HG02852 (cell line): ENCODE results near the gene CEP112.
"Not testable (repeated sequence)": the region's sequence is repeated elsewhere in the genome, so short reads cannot be mapped to it uniquely, and the experiment has no call there.

Experiments
- ATAC-seq: cut with Tn5 transposase; IDR thresholded peaks from one replicate; pipeline ENCODE4 v1.9.1; 2021; ENCODE audit warnings: mild to moderate bottlenecking, moderate library complexity; ENCODE audit not compliant: unreplicated experiment

Gene CEP112

GRCh38 chr17:65850486-65850885 is 341.4 kb downstream of the CEP112 start:
- no peak for ATAC-seq

GRCh38 chr17:65848751-65849150 is 343.2 kb downstream of the CEP112 start:
- ATAC-seq = no peak

DNA sequence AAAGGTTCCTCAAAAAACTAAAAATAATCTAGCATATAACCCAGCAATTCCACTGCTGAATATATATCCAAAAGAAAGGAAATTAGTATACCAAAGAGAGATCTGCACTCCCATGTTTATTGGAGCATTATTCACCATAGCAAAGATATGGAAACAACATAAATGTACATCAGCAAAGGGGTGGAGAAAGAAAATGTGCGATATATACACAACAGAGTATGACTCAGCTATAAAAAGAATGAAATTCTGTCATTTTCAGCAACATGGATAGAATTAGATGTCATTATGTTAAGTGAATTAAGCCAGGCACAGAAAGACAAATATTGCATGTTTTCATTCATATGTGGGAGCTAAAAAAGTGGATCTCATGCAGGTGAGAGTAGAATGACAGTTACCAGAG is 350.8 kb downstream of the CEP112 start:
- no peak for ATAC-seq

DNA sequence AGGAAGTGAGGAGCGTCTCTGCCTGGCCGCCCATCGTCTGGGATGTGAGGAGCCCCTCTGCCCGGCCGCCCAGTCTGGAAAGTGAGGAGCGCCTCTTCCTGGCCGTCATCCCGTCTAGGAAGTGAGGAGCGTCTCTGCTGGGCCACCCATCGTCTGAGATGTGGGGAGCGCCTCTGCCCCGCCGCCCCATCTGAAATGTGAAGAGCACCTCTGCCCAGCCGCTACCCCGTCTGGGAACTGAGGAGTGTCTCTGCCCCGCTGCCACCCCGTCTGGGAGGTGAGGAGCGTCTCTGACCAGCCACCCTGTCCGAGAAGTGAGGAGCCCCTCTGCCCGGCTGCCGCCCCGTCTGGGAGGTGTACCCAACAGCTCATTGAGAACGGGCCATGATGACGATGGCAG is 354.7 kb downstream of the CEP112 start:
- not testable (repeated sequence) for ATAC-seq

DNA sequence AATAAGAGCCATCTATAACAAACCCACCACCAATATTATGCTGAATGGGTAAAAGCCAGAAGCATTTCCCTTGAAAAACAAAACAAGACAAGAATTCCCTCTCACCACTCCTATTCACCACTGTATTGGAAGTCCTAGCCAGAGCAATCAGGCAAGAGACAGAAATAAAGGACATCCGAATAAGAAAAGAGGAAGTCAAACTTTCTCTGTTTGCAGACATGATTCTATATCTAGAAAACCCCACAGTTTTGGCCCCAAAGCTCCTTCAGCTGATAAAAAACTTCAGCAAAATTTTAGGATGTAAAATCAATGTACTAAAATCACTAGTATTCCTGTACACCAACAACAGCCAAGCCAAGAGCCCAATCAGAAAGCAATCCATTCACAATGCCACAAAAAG is 358.7 kb downstream of the CEP112 start:
- ATAC-seq = no peak

- ATAC-seq = no peak
Measured at GRCh38 chr17:65830356-65830755, 361.6 kb downstream of the CEP112 start.

- ATAC-seq = not testable (repeated sequence)
Measured at GRCh38 chr17:65826577-65826976, 365.4 kb downstream of the CEP112 start.

- ATAC-seq = no peak
Measured at GRCh38 chr17:65824901-65825300, 367.0 kb downstream of the CEP112 start.

DNA sequence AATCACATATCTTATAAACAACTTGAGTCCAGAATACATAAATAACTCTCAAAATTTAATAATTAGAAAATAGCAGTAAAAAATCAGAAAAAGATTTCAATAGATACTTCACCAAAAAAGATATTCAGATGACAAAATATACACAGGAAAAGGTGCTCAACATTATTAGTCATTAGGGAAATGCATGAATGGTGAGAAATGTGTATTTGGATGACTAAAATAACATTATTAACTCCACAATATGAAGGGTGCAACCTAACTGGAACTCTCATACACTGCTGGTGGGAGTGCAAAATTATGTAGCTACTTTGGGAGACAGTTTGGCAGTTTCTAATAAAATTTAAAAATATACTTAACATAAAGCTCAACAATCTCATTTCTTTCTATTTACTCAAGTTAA is 368.2 kb downstream of the CEP112 start:
- ATAC-seq = no peak

- ATAC-seq = no peak
Measured at GRCh38 chr17:65820811-65821210, 371.1 kb downstream of the CEP112 start.

DNA sequence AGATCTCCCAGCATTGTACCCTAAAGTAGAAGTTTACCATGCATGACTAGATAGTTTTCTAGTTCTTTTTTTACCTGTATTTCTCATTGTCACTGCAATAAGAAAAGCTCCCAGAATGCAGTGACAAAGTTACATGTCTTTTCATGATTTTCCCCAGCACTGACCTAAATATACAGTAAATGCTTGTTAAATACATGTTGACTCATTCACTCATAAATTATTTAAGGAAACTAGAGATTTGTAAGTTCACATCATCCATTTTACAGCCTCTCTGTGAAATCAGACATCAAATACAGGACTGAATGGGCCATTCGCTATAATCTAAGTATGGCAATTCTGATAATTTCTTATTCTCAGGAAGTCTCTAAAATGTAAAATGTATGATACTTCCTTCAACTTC is 371.6 kb downstream of the CEP112 start:
- ATAC-seq = no peak

DNA sequence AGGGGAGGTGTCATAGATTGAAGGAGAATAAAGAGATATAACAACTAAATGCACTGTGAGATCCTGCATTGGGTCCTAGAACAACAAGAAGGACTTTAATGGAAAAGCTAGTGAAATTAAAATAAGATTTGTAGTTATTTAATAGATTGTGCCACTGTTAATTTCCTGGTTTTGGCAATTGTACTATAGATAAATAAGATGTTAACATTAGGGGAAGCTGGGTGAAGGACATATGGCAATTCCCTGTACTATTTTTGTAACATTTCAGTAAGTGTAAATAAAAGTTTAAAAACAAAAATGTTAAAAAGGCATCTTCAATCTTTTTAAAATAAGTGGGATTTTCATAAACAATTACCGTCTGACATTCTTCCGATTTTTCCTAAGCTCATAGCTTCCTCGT is 372.1 kb downstream of the CEP112 start:
- ATAC-seq = no peak

GRCh38 chr17:65817951-65818350 is 374.0 kb downstream of the CEP112 start:
- no peak for ATAC-seq

DNA sequence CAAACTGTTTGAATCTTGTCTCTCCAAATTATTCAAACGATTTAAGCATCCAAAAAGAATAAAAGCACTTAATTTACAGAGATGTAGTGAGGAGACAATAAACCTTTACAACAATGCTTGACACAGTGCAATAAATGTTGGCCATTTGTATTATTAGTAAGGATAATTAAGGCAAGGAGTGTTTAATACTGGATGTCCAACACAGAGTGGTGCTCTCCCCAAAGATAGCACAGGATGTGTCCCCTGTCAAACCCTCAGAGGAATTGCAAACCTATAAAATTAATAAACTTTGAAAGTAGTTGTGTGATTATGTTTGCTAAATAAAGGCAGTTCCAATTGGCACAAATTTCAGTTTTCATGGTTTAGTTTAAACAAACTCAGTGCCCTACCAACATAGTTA is 377.5 kb downstream of the CEP112 start:
- ATAC-seq = no peak

DNA sequence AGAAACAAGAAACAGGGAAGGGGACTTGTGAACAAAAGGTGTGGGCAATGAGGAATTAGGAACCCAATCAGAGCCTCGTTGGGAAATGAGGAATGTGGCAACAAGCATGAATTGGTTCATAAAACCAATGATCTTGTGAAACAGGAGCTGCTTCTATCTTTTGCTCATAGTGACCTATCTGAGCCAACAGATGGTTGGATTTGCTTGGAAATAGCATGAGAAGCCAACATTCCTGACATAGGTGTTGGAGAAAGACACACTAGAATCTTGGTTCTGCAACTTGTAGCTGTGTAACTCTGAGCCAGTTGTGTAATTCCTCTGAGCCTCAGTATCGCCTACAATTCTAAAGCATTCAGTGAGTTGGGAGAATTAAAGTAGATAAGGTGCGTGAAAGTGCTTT is 378.6 kb downstream of the CEP112 start:
- ATAC-seq = no peak

GRCh38 chr17:65811043-65811442 is 380.9 kb downstream of the CEP112 start:
- no peak for ATAC-seq

DNA sequence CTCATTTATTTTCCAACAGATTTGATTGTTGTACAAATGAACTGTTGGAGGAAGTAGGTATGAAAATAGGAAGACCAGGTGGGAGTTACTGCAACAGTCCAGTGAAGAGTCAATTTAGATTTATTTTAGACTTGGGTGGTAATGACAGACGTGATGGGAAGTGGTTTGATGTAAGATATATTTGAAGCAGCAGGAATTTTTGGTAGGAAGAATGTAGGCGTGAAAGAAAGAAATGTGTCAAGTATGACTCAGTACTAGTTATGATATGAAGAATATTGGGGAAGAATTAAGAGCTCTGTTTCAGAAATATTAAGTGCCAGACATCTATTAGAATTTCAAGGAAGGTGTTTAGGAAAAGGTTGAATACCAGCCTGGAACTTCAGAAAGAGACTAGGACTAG is 382.6 kb downstream of the CEP112 start:
- ATAC-seq = no peak

- ATAC-seq = not testable (repeated sequence)
Measured at GRCh38 chr17:65808566-65808965, 383.4 kb downstream of the CEP112 start.

DNA sequence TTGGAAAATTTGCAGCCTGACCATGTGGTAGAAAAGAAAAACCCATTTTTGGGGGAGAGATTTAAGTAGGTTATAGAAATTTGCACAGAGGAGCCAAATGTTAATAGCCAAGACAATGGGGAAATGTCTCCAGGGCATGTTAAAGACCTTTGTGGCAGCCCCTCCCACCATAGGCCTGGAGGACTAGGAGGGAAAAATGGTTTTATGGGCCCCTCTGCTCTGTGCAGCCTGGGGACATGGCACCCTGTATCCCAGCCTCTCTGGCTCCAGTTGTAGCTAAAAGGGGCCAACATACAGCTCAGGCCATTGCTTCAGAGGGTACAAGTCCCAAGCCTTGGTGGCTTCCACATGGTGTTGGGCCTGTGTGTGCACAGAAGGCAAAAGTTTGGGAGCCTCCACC is 384.6 kb downstream of the CEP112 start:
- no peak for ATAC-seq

- ATAC-seq = no peak
Measured at GRCh38 chr17:65801513-65801912, 390.4 kb downstream of the CEP112 start.

GRCh38 chr17:65800655-65801054 is 391.3 kb downstream of the CEP112 start:
- no peak for ATAC-seq

DNA sequence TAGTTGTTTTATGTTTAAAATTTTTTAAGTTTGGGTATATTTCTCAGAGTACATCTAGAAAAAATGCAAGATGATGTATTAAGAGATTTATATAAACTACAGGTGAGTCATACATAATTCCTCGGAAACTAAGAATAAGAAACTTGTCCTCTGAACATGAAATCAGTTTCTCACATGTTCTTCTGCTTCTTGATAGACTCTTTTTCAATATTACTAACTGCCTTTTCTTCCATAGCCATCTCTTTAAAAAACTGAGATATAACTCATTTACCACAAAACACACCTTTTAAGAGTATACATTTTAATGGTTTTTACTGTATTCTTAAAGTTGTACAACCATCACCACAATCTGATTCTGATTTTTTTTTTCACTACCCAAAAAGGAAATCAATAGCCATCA is 392.1 kb downstream of the CEP112 start:
- ATAC-seq = no peak

DNA sequence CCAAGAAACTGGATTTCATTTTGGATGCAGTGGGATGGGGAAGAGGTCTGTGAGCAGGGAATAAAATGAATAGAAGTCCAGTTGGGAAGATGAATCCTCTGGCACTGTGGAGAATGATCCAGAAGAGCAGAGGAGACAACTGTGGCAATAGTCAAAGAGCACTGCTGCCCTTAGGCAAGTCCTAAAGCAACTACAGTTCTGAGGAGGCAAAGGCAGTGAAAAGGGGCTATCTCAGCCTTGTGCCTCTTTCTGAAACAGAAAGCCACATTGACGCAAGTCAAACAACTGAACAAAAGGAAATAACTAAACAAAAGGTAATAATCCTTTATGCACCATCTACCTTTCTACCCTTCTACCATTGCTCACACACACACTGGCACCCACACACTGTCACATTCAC is 392.5 kb downstream of the CEP112 start:
- ATAC-seq = no peak

DNA sequence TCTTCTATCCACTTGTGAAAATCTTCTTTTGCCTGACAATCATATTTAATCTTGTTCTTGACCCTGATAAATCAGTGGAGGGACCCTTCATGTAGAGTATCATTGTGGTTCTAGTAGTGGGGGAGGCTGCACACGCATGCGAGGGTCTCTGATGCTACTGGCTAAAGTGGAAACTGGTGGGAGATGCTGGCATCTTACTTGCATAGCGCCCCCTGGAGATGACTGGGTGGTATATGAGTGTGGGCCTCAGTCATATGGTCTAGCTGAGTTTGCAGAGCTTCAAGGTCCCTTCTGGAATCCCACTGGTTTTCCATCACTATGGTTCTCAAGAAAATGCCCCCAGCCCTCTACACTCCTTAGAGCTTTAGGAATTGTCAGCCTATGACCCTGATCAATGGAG is 394.1 kb downstream of the CEP112 start:
- no peak for ATAC-seq
